Astrocyte (in vitro differentiated cells and primary cell): ENCODE data around the gene ARHGAP23. TPM values are rescaled to one million over a fixed set of nuclear protein-coding genes. Genes with fewer than 3 reads are reported as not detected.

Source experiments
- DNase-seq: peaks from one replicate; pipeline ENCODE4 v3.0.0-alpha.2; 2010; ENCODE audit warnings: low read depth
- FAIRE-seq: peaks from 2 replicates; lab custom pipeline; 2011; peaks lifted over from hg19 to GRCh38; lab: Jason Lieb, UNC
- H2AFZ ChIP-seq: 2 replicates; pipeline ENCODE4 v1.6.0; 2012; ENCODE audit warnings: low read depth, low read length, inconsistent platforms
- H3K27ac ChIP-seq: 2 replicates; pipeline ENCODE4 v1.5.1; 2011; ENCODE audit warnings: low read depth, low read length, inconsistent platforms
- H3K27me3 ChIP-seq: 2 replicates; pipeline ENCODE4 v1.6.0; 2011; ENCODE audit warnings: low read length, inconsistent platforms; ENCODE audit not compliant: insufficient read depth
- H3K36me3 ChIP-seq: 2 replicates; pipeline ENCODE4 v1.5.1; 2011; ENCODE audit warnings: low read length, inconsistent platforms; ENCODE audit not compliant: insufficient read depth
- H3K4me1 ChIP-seq: 2 replicates; pipeline ENCODE4 v1.5.1; 2011; ENCODE audit warnings: low read length, inconsistent platforms; ENCODE audit not compliant: insufficient read depth
- H3K4me2 ChIP-seq: 2 replicates; pipeline ENCODE4 v1.6.0; 2012; ENCODE audit warnings: low read length, inconsistent platforms
- H3K4me3 ChIP-seq: 2 replicates; pipeline ENCODE4 v1.5.1; 2011; ENCODE audit warnings: low read depth, mild to moderate bottlenecking, low read length, inconsistent platforms; ENCODE audit not compliant: insufficient read depth
- H3K79me2 ChIP-seq: 2 replicates; pipeline ENCODE4 v1.6.0; 2012; ENCODE audit warnings: mild to moderate bottlenecking, low read length, inconsistent platforms; ENCODE audit not compliant: insufficient read depth
- H3K9ac ChIP-seq: 2 replicates; pipeline ENCODE4 v1.6.0; 2012; ENCODE audit warnings: mild to moderate bottlenecking, low read length, inconsistent platforms
- H3K9me3 ChIP-seq: 2 replicates; pipeline ENCODE4 v1.5.1; 2012; ENCODE audit warnings: low read depth, mild to moderate bottlenecking, low read length, inconsistent platforms; ENCODE audit not compliant: insufficient read depth
- H4K20me1 ChIP-seq: 2 replicates; pipeline ENCODE4 v1.6.0; 2012; ENCODE audit warnings: low read length, inconsistent platforms; ENCODE audit not compliant: insufficient read depth
- H3K27ac Mint-ChIP-seq: one replicate; pipeline ENCODE4 v1.8.0; 2021; ENCODE audit warnings: mild to moderate bottlenecking, mixed read lengths; ENCODE audit not compliant: unreplicated experiment
- H3K27me3 Mint-ChIP-seq: one replicate; pipeline ENCODE4 v1.8.0; 2021; ENCODE audit warnings: low read depth, mixed read lengths; ENCODE audit not compliant: unreplicated experiment
- H3K36me3 Mint-ChIP-seq: one replicate; pipeline ENCODE4 v1.8.0; 2021; ENCODE audit warnings: low read depth, mixed read lengths; ENCODE audit not compliant: unreplicated experiment
- H3K4me1 Mint-ChIP-seq: one replicate; pipeline ENCODE4 v1.8.0; 2021; ENCODE audit warnings: low read depth, mixed read lengths; ENCODE audit not compliant: unreplicated experiment
- H3K4me3 Mint-ChIP-seq: one replicate; pipeline ENCODE4 v1.8.0; 2021; ENCODE audit warnings: mild to moderate bottlenecking, moderate library complexity, mixed read lengths; ENCODE audit not compliant: unreplicated experiment
- H3K9me3 Mint-ChIP-seq: one replicate; pipeline ENCODE4 v1.8.0; 2021; ENCODE audit warnings: mild to moderate bottlenecking, mixed read lengths; ENCODE audit not compliant: unreplicated experiment
- CTCF ChIP-seq: IDR thresholded peaks from 2 replicates; pipeline ENCODE4 v1.5.1; 2011; ENCODE audit warnings: low read depth, mild to moderate bottlenecking, inconsistent platforms, low read length, moderate library complexity; ENCODE audit not compliant: insufficient read depth
- EZH2 ChIP-seq: IDR thresholded peaks from 2 replicates; pipeline ENCODE4 v1.6.1; 2012; ENCODE audit warnings: mild to moderate bottlenecking, low read length, inconsistent platforms; ENCODE audit not compliant: insufficient read depth
- total RNA-seq: library from RNA; stranded (reverse); gene quantifications from 2 replicates; pipeline ENCODE4 v1.2.1, GENCODE V29; 2021

ARHGAP23 gene
- total RNA-seq, 1 donor from 2014 or later: 118 TPM

GRCh38 chr17:38560503-38561318 is 132.4 kb downstream of the ARHGAP23 start:
- Histone ChIP-seq H4K20me1 (peaks cover 3% of the 10 kb centered on the region), H3K36me3 (no peaks in the 10 kb centered on the region), H3K4me1 (peaks cover 13% of the 10 kb centered on the region), H3K9ac (no peak overlapping the region), H2AFZ (no peak overlapping the region), H3K9me3 (no peaks in the 10 kb centered on the region), H3K4me3 (no peak overlapping the region), H3K27me3 (peaks cover 54% of the 10 kb centered on the region), H3K4me2 (no peak overlapping the region), H3K27ac (no peak overlapping the region), H3K79me2 (no peaks in the 10 kb centered on the region)
- no peaks in the 10 kb centered on the region for H3K9me3 Mint-ChIP-seq
- H3K36me3 Mint-ChIP-seq: no peaks in the 10 kb centered on the region
- DNase-seq: peak; percentile 27
- peaks cover 6% of the 10 kb centered on the region for H3K4me1 Mint-ChIP-seq
- peak overlapping the region; percentile 34 for H3K27ac Mint-ChIP-seq
- FAIRE-seq: no peak
- no peak overlapping the region for H3K4me3 Mint-ChIP-seq
- no peak for TF ChIP-seq EZH2
- TF ChIP-seq CTCF: no peak
- H3K27me3 Mint-ChIP-seq: peaks cover 67% of the 10 kb centered on the region

- no peak for FAIRE-seq
- TF ChIP-seq EZH2 (peak; percentile 90), CTCF (no peak)
- H2AFZ ChIP-seq: no peak overlapping the region
These were observed 133.4 kb downstream of the ARHGAP23 start for GRCh38 chr17:38561416-38562214.

More at GRCh38 chr17:38561416-38562214, 133.4 kb downstream of the ARHGAP23 start:
- H3K27ac ChIP-seq: no peak overlapping the region
- Mint-ChIP-seq H3K27ac (no peak overlapping the region), H3K9me3 (no peaks in the 10 kb centered on the region), H3K36me3 (peaks cover 1% of the 10 kb centered on the region), H3K4me3 (no peak overlapping the region), H3K4me1 (peaks cover 6% of the 10 kb centered on the region), H3K27me3 (peaks cover 67% of the 10 kb centered on the region)
- H4K20me1 ChIP-seq: peaks cover 3% of the 10 kb centered on the region
- H3K4me2 ChIP-seq: no peak overlapping the region
- no peaks in the 10 kb centered on the region for H3K36me3 ChIP-seq
- peaks cover 13% of the 10 kb centered on the region for H3K4me1 ChIP-seq
- no peak for DNase-seq
- no peak overlapping the region for H3K9ac ChIP-seq
- no peaks in the 10 kb centered on the region for H3K79me2 ChIP-seq
- H3K4me3 ChIP-seq: no peak overlapping the region
- no peaks in the 10 kb centered on the region for H3K9me3 ChIP-seq
- peaks cover 63% of the 10 kb centered on the region for H3K27me3 ChIP-seq

Other genes starting within 250 kb of the ARHGAP23 start
- not detected in 2 replicates for gene TBC1D3, start 235.9 kb upstream of the ARHGAP23 start, total RNA-seq
- 30.0 and 34.3 TPM in 2 replicates for gene MRPL45, start 131.3 kb upstream of the ARHGAP23 start, total RNA-seq
- 0.07 and 0.10 TPM in 2 replicates for gene GPR179, start 84.5 kb upstream of the ARHGAP23 start, total RNA-seq
- gene SOCS7, start 76.6 kb upstream of the ARHGAP23 start, total RNA-seq: 16.8 and 17.2 TPM in 2 replicates
- gene SRCIN1, start 177.5 kb downstream of the ARHGAP23 start, total RNA-seq: 0.75 and 1.5 TPM in 2 replicates
- 2.4 and 4.1 TPM in 2 replicates for gene EPOP, start 246.5 kb downstream of the ARHGAP23 start, total RNA-seq